HepG2 (cell line): Measurements from ENCODE around the gene MDM4. TPM values are rescaled to one million over a fixed set of nuclear protein-coding genes. Genes with fewer than 3 reads are reported as not detected.

Experiments used
- DMAP1 ChIP-seq: IDR thresholded peaks from 2 replicates; pipeline ENCODE4 v1.6.1; 2016
- GABPA ChIP-seq, 2 experiments: IDR thresholded peaks; 2 replicates each; pipeline ENCODE4 v1.6.1; 2011 to 2016; ENCODE audit warnings: low read depth in 2 of 2, low read length in 1 of 2, missing biosample characterization in 1 of 2, missing genetic modification characterization in 1 of 2
- HNF4G ChIP-seq, 2 experiments: sonication (generic) in 1 of 2; formaldehyde crosslinking in 1 of 2; IDR thresholded peaks; 2 replicates each; pipeline versions ENCODE4 v1.4.0 to v1.6.1; 2011 to 2020; ENCODE audit warnings: borderline replicate concordance in 2 of 2, low read depth in 2 of 2, mild to moderate bottlenecking in 2 of 2, low read length in 1 of 2, missing genetic modification reagents in 1 of 2, moderate library complexity in 1 of 2
- KDM1A ChIP-seq: IDR thresholded peaks from 2 replicates; pipeline ENCODE4 v1.6.1; 2016; ENCODE audit warnings: missing compliant biosample characterization
- MAFF ChIP-seq: IDR thresholded peaks from 2 replicates; pipeline ENCODE4 v1.6.1; 2011; ENCODE audit warnings: low read depth, low read length, improper control_type of control experiment
- MED8 ChIP-seq: sonication (generic); formaldehyde crosslinking; IDR thresholded peaks from 2 replicates; pipeline ENCODE4 v1.8.1; 2023; ENCODE audit warnings: mild to moderate bottlenecking, missing genetic modification reagents; ENCODE audit not compliant: insufficient replicate concordance
- MIXL1 ChIP-seq: IDR thresholded peaks from 2 replicates; pipeline ENCODE4 v1.6.1; 2016
- PRPF4 ChIP-seq: fragments of 200-400 bp; formaldehyde crosslinking; IDR thresholded peaks from 2 replicates; pipeline ENCODE4 v1.6.1; 2016; ENCODE audit warnings: low read length, low read depth; ENCODE audit not compliant: poor library complexity, severe bottlenecking
- SAFB2 ChIP-seq: sonication (generic); formaldehyde crosslinking; IDR thresholded peaks from 2 replicates; pipeline ENCODE4 v1.5.1; 2020; ENCODE audit warnings: missing genetic modification reagents, low read depth, mild to moderate bottlenecking, borderline replicate concordance
- SRY ChIP-seq: sonication (generic); formaldehyde crosslinking; IDR thresholded peaks from 2 replicates; pipeline ENCODE4 v1.8.0; 2022; ENCODE audit warnings: mild to moderate bottlenecking, missing genetic modification reagents
- TBX2 ChIP-seq: sonication (generic); formaldehyde crosslinking; IDR thresholded peaks from 2 replicates; pipeline ENCODE4 v1.5.0; 2020; ENCODE audit warnings: missing genetic modification reagents, mild to moderate bottlenecking, borderline replicate concordance
- TP53 ChIP-seq: sonication (generic); formaldehyde crosslinking; conservative IDR thresholded peaks from 2 replicates; pipeline ENCODE4 v1.4.0; 2020; ENCODE audit warnings: missing genetic modification reagents
- ZBTB21 ChIP-seq: sonication (generic); formaldehyde crosslinking; IDR thresholded peaks from 2 replicates; pipeline ENCODE4 v1.4.0; 2020; ENCODE audit warnings: missing genetic modification reagents
- ZBTB8A ChIP-seq: sonication (generic); formaldehyde crosslinking; IDR thresholded peaks from 2 replicates; pipeline ENCODE4 v1.4.0; 2020; ENCODE audit warnings: mild to moderate bottlenecking, low read depth, missing genetic modification reagents, borderline replicate concordance
- ZFP36 ChIP-seq: fragments of 150-350 bp; IDR thresholded peaks from 2 replicates; pipeline ENCODE4 v1.6.1; 2018; ENCODE audit warnings: borderline replicate concordance, low read length, low read depth; ENCODE audit not compliant: partially characterized antibody
- ZKSCAN8 ChIP-seq: IDR thresholded peaks from 2 replicates; pipeline ENCODE4 v1.6.1; 2016; ENCODE audit warnings: borderline replicate concordance, missing genetic modification reagents, missing compliant biosample characterization
- ZMYM4 ChIP-seq: sonication (generic); formaldehyde crosslinking; IDR thresholded peaks from 2 replicates; pipeline ENCODE4 v1.8.1; 2023; ENCODE audit warnings: mild to moderate bottlenecking, missing genetic modification reagents
- ZNF207 ChIP-seq: fragments of 450-650 bp; IDR thresholded peaks from 2 replicates; pipeline ENCODE4 v1.6.1; 2016; ENCODE audit warnings: antibody characterized with exemption, borderline replicate concordance
- ZNF256 ChIP-seq: sonication (generic); formaldehyde crosslinking; conservative IDR thresholded peaks from 2 replicates; pipeline ENCODE4 v1.4.0; 2020; ENCODE audit warnings: missing genetic modification reagents
- ZNF609 ChIP-seq: sonication (generic); formaldehyde crosslinking; IDR thresholded peaks from 2 replicates; pipeline ENCODE4 v1.4.0; 2020; ENCODE audit warnings: mild to moderate bottlenecking, missing genetic modification reagents, borderline replicate concordance
- polyA plus RNA-seq, 8 experiments: library from polyadenylated mRNA; depleted of rRNA in 3 of 8; stranded (reverse) in 7 of 8; unstranded in 1 of 8; fragments of >200 nt; fragmentation: Illumina TruSeq in 4 of 8; extraction: Trizol in 4 of 8; gene quantifications; 2 replicates each; pipeline versions ENCODE4 v1.2.1 to v1.2.3, GENCODE V29; 2011 to 2016; ENCODE audit warnings: low read depth in 4 of 8, missing spikeins in 1 of 8, mixed read lengths in 1 of 8; ENCODE audit not compliant: insufficient read depth in 1 of 8
- total RNA-seq, 5 experiments: library from RNA; depleted of rRNA; stranded (reverse); fragments of >200 nt; fragmentation: Illumina TruSeq; extraction: Trizol; gene quantifications; 2 replicates each; pipeline ENCODE4 v1.2.3, GENCODE V29; 2016; ENCODE audit warnings: low read depth in 1 of 5
- TF ChIP-seq, protein P1 (sequence below): IDR thresholded peaks from 2 replicates; pipeline ENCODE4 v1.6.1; 2016; ENCODE audit warnings: mild to moderate bottlenecking, missing biosample characterization, missing genetic modification reagents
- TF ChIP-seq, protein P2 (sequence below): sonication (generic); formaldehyde crosslinking; IDR thresholded peaks from 2 replicates; pipeline ENCODE4 v1.5.0; 2020; ENCODE audit warnings: missing genetic modification reagents

Gene MDM4
- total and polyA plus RNA-seq, 2 of the 13 experiments (the other 11 are each of a cell fraction or from before 2014, with no cell fraction given): 14.9 to 19.0 TPM

DNA sequence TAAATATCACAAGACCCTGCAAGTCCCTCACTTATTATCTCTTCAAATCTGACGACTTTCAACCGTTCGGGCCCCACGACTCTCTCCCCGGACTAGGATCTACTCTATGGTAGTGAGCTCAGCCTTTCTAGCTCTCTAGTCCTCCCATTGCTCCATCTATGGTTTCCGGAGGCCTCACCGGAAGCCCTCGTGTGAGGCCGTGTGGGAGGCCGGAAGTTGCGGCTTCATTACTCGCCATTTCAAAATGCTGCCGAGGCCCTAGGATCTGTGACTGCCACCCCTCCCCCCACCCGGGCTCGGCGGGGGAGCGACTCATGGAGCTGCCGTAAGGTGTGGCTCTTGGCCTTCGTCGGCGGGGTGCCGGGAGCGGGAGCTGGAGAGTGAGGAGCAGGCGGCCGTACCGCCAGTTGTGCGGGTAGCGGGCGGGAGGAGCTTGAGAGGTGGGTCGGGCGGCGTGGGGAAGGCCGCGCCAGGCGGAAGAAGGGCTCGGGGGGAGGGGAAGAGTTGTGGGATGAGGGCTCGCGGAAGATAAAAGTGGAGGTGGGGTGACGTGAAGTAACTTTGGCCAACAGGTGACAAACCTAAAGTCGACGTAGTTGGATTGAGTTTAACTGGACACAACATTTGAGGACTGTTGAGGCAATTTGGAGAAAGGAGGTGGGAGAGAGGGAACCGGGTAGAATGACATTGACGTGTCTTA, at the start of gene MDM4 (continued):
- TF ChIP-seq SRY (CRISPR knock-in tag) (peak; percentile 85), ZKSCAN8 (CRISPR knock-in tag) (0 out of 2 replicates have a peak, but pooled peaks have one; percentile 55), ZMYM4 (CRISPR knock-in tag) (peak; percentile 85), ZBTB21 (CRISPR knock-in tag) (peak; percentile 77), ZNF609 (CRISPR knock-in tag) (peak; percentile 76; the same call in 1 of the 2 replicates), TP53 (CRISPR knock-in tag) (no peak), MED8 (CRISPR knock-in tag) (peak; percentile 90), PRPF4 (peak; percentile 95), DMAP1 (CRISPR knock-in tag) (peak; percentile 98), MIXL1 (peak; percentile 87), ZBTB8A (CRISPR knock-in tag) (no peak), TBX2 (CRISPR knock-in tag) (peak; percentile 88), MAFF (no peak), KDM1A (CRISPR knock-in tag) (no peak), ZNF207 (no peak), GABPA (IDR thresholded peaks at IDR 0.05; ENCODE audit: low read depth, low read length) (peak; percentile 86), GABPA (CRISPR knock-in tag; IDR thresholded peaks at IDR 0.05; ENCODE audit: low read depth) (peak; percentile 98), ZNF256 (no peak), SAFB2 (CRISPR knock-in tag) (no peak), HNF4G (IDR thresholded peaks at IDR 0.05; ENCODE audit: borderline replicate concordance, low read depth, low read length) (0 out of 2 replicates have a peak, but pooled peaks have one; percentile 7), HNF4G (CRISPR knock-in tag; IDR thresholded peaks at IDR 0.05; ENCODE audit: borderline replicate concordance, low read depth) (peak; percentile 70; the same call in 1 of the 2 replicates), ZFP36 (no peak)
- TF ChIP-seq, protein P1, sequence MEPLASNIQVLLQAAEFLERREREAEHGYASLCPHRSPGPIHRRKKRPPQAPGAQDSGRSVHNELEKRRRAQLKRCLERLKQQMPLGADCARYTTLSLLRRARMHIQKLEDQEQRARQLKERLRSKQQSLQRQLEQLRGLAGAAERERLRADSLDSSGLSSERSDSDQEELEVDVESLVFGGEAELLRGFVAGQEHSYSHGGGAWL (CRISPR knock-in tag): peak; percentile 81
- TF ChIP-seq, protein P2, sequence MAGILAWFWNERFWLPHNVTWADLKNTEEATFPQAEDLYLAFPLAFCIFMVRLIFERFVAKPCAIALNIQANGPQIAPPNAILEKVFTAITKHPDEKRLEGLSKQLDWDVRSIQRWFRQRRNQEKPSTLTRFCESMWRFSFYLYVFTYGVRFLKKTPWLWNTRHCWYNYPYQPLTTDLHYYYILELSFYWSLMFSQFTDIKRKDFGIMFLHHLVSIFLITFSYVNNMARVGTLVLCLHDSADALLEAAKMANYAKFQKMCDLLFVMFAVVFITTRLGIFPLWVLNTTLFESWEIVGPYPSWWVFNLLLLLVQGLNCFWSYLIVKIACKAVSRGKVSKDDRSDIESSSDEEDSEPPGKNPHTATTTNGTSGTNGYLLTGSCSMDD (CRISPR knock-in tag): no peak
